ENCODE data around the gene LZTS2.

The LZTS2 gene

DNA sequence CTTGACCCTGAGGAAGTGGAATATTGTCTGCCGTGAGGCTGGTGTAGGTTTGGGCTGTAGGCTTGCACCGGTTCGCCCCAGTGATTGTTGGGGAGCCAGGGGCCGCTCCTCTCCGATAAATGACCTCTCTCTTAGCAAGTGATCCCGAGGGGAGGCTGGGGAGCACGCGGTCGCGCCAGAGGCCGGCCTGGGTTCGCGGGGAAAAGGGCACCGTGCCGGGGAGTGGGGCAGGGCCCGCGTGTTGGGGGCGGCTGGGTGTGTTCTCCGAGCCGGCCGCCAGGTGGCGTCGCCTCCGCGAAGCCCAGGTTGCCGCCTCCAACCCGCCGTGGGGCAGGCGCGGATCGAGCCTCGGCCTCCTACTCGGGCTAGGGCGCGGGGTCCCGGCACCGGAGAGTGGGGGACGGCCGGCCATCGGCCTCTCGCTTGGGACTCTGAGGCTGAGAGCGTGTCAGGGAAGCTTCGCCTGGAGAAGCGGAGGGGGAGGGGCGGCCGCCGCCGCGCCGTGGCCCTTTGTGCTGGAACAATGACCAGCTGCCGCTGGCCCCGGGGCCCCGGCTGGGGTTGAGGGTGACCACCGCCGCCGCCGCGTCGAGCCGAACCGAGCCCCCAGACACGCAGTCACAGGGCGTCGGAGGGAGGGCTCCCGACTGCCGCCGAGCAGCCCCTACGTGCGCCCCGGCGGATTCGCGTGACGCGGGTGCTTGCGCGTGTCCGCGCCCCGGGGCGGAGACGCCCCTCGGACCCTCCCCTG lies 442 bp upstream of the LZTS2 start:
- Histone ChIP-seq H3K4me1 (peaks cover 32 to 61% (median 55%) of the 10 kb centered on the region in 10 experiments), H3K9me3 (replicated peaks in 1 of 11) (no peaks in the 10 kb centered on the region), H3K36me3 (peaks cover 22 to 38% (median 30%) of the 10 kb centered on the region in 11 experiments), H3K9ac (peak overlapping the region; percentile 92 to 99 (median 97)), H3K27me3 (no peaks in the 10 kb centered on the region), H4K20me1 (peaks cover 27 to 39% (median 31%) of the 10 kb centered on the region in 11 experiments; a peak in 21 of 22 replicates), H3K27ac (peak overlapping the region; percentile 92 to 98 (median 97)), H3K4me3 (peak overlapping the region; percentile 82 to 93 (median 90)), H3K4me2 (peak overlapping the region; percentile 89 to 99 (median 97))
- TF ChIP-seq Cebpa-rat (IDR thresholded peaks at IDR 0.05) = no peak

DNA sequence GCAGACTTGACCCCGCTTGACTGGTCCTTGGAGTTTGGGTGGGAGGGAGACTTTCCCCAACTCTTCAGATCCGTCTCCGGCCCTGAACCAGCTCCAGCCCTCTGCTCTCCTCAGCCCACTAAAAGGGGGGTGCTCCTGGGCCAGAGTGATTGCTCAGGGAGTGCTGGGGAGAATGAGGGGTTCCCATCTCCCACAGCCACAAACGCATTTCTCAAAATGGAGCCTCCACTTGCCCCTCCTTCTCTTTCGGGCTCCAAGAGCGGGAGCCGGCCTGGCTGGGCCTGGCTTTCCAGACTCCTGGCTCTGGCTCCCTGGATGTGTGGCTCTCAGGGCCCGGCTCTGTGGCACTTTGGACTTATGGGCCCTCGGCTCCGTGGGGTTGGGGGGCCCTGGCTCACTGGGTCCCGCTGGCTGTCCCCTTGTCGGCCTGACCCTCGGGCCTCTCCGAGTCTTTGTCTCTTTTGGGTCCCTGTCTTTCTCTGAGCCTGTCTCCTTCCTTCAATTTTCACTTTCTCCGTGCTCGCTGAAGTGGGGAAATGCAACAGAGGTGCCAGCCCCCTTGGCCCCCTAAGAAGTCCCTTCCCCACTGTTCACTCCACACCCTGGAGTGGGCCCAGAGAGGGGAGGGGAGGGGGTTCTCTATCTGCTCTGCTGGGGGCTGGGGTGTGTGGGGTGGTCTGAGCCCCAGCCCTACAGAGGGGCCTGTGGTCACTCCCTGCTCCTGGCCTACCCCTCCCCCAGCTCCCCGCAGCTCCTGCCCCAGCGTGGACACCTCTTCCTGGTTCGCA lies 713 bp downstream of the LZTS2 start:
- Histone ChIP-seq H3K9ac (peak overlapping the region; percentile 92 to 99 (median 97)), H3K36me3 (peaks cover 30 to 38% (median 33%) of the 10 kb centered on the region in 11 experiments), H3K9me3 (replicated peaks in 1 of 11) (no peaks in the 10 kb centered on the region), H4K20me1 (peaks cover 26 to 41% (median 36%) of the 10 kb centered on the region in 11 experiments; a peak in 21 of 22 replicates), H3K4me2 (peak overlapping the region; percentile 89 to 99 (median 97)), H3K27me3 (no peaks in the 10 kb centered on the region), H3K4me3 (peak overlapping the region; percentile 82 to 93 (median 90)), H3K27ac (peak overlapping the region; percentile 92 to 98 (median 97)), H3K4me1 (peaks cover 32 to 60% (median 55%) of the 10 kb centered on the region in 10 experiments)
- no peak for TF ChIP-seq Cebpa-rat (IDR thresholded peaks at IDR 0.05)

DNA sequence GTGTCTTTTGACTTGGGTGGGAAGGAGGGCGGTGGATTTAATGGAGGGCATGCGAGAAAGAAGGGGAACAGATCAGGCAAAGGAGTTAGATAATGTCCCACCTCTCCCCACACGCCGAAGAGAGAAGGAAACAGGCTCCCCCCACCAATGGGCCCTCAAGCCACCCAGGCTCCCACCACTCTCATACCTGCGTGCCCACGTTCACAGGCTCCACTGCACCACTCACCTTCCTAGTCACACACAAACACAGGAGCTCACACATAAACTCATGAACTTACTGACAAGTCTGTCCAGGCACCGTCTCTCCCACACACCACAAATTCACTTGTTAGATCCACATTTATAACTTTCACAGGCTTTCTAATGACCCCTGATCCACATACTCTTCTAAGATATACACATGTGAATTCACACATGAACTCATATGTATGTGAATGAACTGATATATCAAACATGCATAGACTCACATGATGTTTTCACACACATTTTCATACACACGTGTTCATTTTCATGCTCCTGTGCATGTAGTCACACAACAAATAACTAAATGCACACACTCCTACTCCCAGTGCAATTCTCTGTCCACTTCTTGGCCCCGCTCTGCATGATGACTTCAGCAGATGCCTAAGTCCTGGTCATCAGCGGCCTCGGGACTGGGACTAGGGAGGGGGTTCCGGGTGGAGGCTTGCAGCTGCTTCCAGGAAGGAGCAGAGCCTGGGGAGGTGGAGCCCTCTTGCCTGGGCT lies 1.5 kb downstream of the LZTS2 start:
- Histone ChIP-seq H3K27ac (peak overlapping the region; percentile 92 to 98 (median 97)), H4K20me1 (peaks cover 26 to 48% (median 37%) of the 10 kb centered on the region in 11 experiments; a peak in 21 of 22 replicates), H3K27me3 (no peaks in the 10 kb centered on the region), H3K4me1 (peaks cover 30 to 52% (median 49%) of the 10 kb centered on the region in 10 experiments), H3K4me2 (peak overlapping the region; percentile 89 to 99 (median 97)), H3K36me3 (peaks cover 38 to 44% (median 39%) of the 10 kb centered on the region in 11 experiments), H3K9ac (peak overlapping the region; percentile 92 to 99 (median 97)), H3K9me3 (replicated peaks in 1 of 11) (no peaks in the 10 kb centered on the region), H3K4me3 (peak overlapping the region; percentile 82 to 93 (median 90))
- TF ChIP-seq Cebpa-rat (IDR thresholded peaks at IDR 0.05) = no peak

DNA sequence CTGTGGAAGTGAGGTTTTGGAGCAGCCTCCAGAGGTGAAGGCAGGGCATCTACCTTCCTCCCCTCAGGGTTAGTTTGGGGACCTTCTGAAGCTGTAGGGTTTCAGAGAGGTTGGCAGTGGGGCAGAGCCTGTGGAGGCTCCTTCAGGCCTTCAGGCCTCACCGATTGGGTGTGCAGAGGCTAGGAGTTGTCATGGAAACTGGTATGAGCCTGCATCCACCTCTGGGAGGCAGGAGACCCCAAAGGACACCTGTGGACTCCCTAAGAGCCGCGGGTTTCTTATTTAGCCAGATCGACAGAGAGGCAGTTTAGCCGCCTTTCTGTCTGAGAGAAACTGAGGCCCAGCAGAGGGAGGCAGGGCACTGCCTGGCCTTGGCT lies 2.0 kb downstream of the LZTS2 start:
- Histone ChIP-seq H3K9ac (peak overlapping the region; percentile 92 to 99 (median 97)), H3K4me3 (peak overlapping the region; percentile 82 to 93 (median 90)), H3K4me2 (peak overlapping the region; percentile 89 to 99 (median 97)), H4K20me1 (peaks cover 28 to 54% (median 42%) of the 10 kb centered on the region in 11 experiments; a peak in 21 of 22 replicates), H3K4me1 (peaks cover 25 to 49% (median 44%) of the 10 kb centered on the region in 10 experiments), H3K36me3 (peaks cover 43 to 49% (median 45%) of the 10 kb centered on the region in 11 experiments), H3K27ac (peak overlapping the region; percentile 18 to 98 (median 97); a peak in 21 of 22 replicates), H3K27me3 (no peaks in the 10 kb centered on the region), H3K9me3 (replicated peaks in 1 of 11) (no peaks in the 10 kb centered on the region)
- no peak for TF ChIP-seq Cebpa-rat (IDR thresholded peaks at IDR 0.05)

DNA sequence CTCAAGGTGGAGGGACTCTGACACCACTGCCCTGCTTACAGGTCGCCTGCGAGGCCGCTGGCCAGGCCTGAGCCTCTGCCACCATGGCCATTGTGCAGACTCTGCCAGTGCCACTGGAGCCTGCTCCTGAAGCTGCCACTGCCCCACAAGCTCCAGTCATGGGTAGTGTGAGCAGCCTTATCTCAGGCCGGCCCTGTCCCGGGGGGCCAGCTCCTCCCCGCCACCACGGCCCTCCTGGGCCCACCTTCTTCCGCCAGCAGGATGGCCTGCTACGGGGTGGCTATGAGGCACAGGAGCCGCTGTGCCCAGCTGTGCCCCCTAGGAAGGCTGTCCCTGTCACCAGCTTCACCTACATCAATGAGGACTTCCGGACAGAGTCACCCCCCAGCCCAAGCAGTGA lies 2.8 kb downstream of the LZTS2 start:
- no peak for TF ChIP-seq Cebpa-rat (IDR thresholded peaks at IDR 0.05)
- Histone ChIP-seq H3K36me3 (peaks cover 46 to 57% (median 53%) of the 10 kb centered on the region in 11 experiments), H3K9me3 (replicated peaks in 1 of 11) (no peaks in the 10 kb centered on the region), H3K27ac (peak overlapping the region; percentile 18 to 98 (median 97); a peak in 13 of 22 replicates), H3K9ac (peak overlapping the region; percentile 92 to 99 (median 97); a peak in 19 of 22 replicates), H3K27me3 (no peaks in the 10 kb centered on the region), H3K4me1 (peaks cover 22 to 53% (median 47%) of the 10 kb centered on the region in 10 experiments), H3K4me3 (peak overlapping the region in 4 of 10 experiments; percentile 18 to 92 (median 83); a peak in 4 of 20 replicates), H4K20me1 (peaks cover 36 to 62% (median 49%) of the 10 kb centered on the region in 11 experiments; a peak in 21 of 22 replicates), H3K4me2 (peak overlapping the region; percentile 89 to 99 (median 97))

DNA sequence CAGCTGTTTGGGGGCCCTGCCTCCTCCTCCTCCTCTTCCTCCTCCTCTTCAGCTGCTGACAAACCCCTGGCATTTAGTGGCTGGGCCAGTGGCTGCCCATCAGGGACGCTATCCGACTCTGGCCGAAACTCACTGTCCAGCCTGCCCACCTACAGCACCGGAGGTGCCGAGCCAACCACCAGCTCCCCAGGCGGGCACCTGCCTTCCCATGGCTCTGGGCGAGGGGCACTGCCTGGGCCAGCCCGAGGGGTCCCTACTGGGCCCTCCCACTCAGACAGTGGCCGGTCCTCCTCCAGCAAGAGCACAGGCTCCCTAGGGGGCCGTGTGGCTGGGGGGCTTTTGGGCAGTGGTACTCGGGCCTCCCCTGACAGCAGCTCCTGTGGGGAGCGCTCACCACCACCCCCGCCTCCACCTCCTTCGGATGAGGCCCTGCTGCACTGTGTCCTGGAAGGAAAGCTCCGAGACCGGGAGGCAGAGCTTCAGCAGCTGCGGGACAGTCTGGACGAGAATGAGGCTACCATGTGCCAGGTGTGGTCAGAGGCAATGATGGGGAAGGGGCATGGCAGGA lies 4.1 kb downstream of the LZTS2 start:
- Histone ChIP-seq H4K20me1 (peaks cover 36 to 74% (median 51%) of the 10 kb centered on the region in 11 experiments; a peak in 21 of 22 replicates), H3K9me3 (replicated peaks in 1 of 11) (no peaks in the 10 kb centered on the region), H3K27ac (peak overlapping the region in 1 of 11 experiments; percentile 9; a peak in 1 of 22 replicates), H3K36me3 (peaks cover 46 to 59% (median 56%) of the 10 kb centered on the region in 11 experiments), H3K4me1 (peaks cover 22 to 53% (median 48%) of the 10 kb centered on the region in 10 experiments), H3K27me3 (no peaks in the 10 kb centered on the region), H3K9ac (peak overlapping the region in 2 of 11 experiments; percentile 19 to 36; a peak in 2 of 22 replicates), H3K4me3 (no peak overlapping the region), H3K4me2 (no peak overlapping the region)
- TF ChIP-seq Cebpa-rat (IDR thresholded peaks at IDR 0.05) = no peak

DNA sequence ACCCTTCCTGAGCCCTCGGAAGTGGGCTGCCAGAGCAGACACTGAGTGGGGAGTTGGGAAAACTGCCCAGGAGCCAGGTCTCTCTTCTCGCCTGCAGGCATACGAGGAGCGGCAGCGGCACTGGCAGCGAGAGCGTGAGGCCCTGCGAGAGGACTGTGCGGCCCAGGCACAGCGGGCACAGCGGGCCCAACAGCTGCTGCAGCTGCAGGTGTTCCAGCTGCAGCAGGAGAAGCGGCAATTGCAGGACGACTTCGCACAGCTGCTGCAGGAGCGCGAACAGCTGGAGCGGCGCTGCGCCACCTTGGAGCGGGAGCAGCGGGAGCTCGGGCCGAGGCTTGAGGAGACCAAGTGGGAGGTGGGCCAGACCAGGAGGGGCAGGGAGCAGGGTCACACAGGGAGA lies 5.8 kb downstream of the LZTS2 start:
- no peak overlapping the region for H3K4me3 ChIP-seq
- H3K9ac ChIP-seq = no peak overlapping the region
- no peaks in the 10 kb centered on the region for H3K27me3 ChIP-seq
- peaks cover 22 to 54% (median 46%) of the 10 kb centered on the region in 10 experiments for H3K4me1 ChIP-seq
- no peak for TF ChIP-seq Cebpa-rat (IDR thresholded peaks at IDR 0.05)
- no peak overlapping the region for H3K4me2 ChIP-seq
- no peaks in the 10 kb centered on the region for H3K9me3 ChIP-seq (replicated peaks in 1 of 11)
- peaks cover 36 to 74% (median 51%) of the 10 kb centered on the region in 11 experiments; a peak in 21 of 22 replicates for H4K20me1 ChIP-seq
- H3K27ac ChIP-seq = no peak overlapping the region
- H3K36me3 ChIP-seq = peaks cover 46 to 59% (median 56%) of the 10 kb centered on the region in 11 experiments
